Vagina (tissue), 2 donors: ENCODE measurements around the gene CNTNAP5. TPM values are rescaled to one million over a fixed set of nuclear protein-coding genes. Genes with fewer than 3 reads are reported as not detected.

Source experiments
- DNase-seq, 2 donors: peaks; one replicate each; pipeline ENCODE4 v3.0.0-alpha.2; 2017; ENCODE audit errors: extremely low spot score in 2 of 2
- H3K27ac ChIP-seq: fragments of 200-600 bp; sonication (generic); one replicate; pipeline ENCODE4 v1.5.1; 2019
- H3K27me3 ChIP-seq: fragments of 200-600 bp; sonication (generic); one replicate; pipeline ENCODE4 v1.5.1; 2019
- H3K36me3 ChIP-seq, 2 donors: fragments of 200-600 bp; sonication (generic); one replicate each; pipeline ENCODE4 v1.5.1; 2017 to 2019
- H3K4me1 ChIP-seq: fragments of 200-600 bp; sonication (generic); one replicate; pipeline ENCODE4 v1.5.1; 2019
- H3K4me3 ChIP-seq, 2 donors: fragments of 200-600 bp; sonication (generic); 1 replicate in 1 of 2; 2 replicates in 1 of 2; pipeline ENCODE4 v1.5.1; 2016 to 2019
- H3K9me3 ChIP-seq: fragments of 200-600 bp; sonication (generic); one replicate; pipeline ENCODE4 v1.5.1; 2019
- CTCF ChIP-seq, 3 experiments: fragments of 450-650 bp in 2 of 3; fragments of 200-600 bp in 1 of 3; sonication (generic) in 1 of 3; IDR thresholded peaks; one replicate each; pipeline ENCODE4 v1.5.1; 2017 to 2019; ENCODE audit warnings: antibody characterized with exemption in 3 of 3, mild to moderate bottlenecking in 2 of 3, moderate library complexity in 2 of 3
- POLR2A ChIP-seq, 2 donors: fragments of 450-650 bp; IDR thresholded peaks; one replicate each; pipeline ENCODE4 v1.6.1; 2017; ENCODE audit warnings: antibody characterized with exemption in 2 of 2, mild to moderate bottlenecking in 2 of 2, moderate library complexity in 2 of 2
- POLR2AphosphoS5 ChIP-seq, 2 donors: sonication (generic); formaldehyde crosslinking; IDR thresholded peaks; one replicate each; pipeline ENCODE4 v1.9.0; 2017; ENCODE audit warnings: antibody characterized with exemption in 2 of 2, mild to moderate bottlenecking in 2 of 2, low read depth in 1 of 2; ENCODE audit not compliant: insufficient read depth in 1 of 2
- intact Hi-C: fragments of 100-400 bp; cut with DNase I; formaldehyde crosslinking; loops from one replicate; pipeline ENCODE4 v1.15.1; 2023
- total RNA-seq: library from RNA; depleted of rRNA; stranded (reverse); fragments of >200 nt; gene quantifications from one replicate; pipeline ENCODE4 v1.2.3, GENCODE V29; 2016

CNTNAP5 gene
- total RNA-seq, 1 donor from 2014 or later = not detected

- Histone ChIP-seq H3K4me1 (no peaks in the 10 kb centered on the region), H3K27me3 (no peaks in the 10 kb centered on the region), H3K27ac (no peak overlapping the region), H3K9me3 (no peaks in the 10 kb centered on the region), H3K36me3 (no peaks in the 10 kb centered on the region), H3K4me3 (no peak overlapping the region)
- DNase-seq = no peak
- intact Hi-C loops = no loop called here
- TF ChIP-seq POLR2AphosphoS5 (IDR thresholded peaks at IDR 0.05; ENCODE audit: insufficient read depth in 1 of 2, low read depth in 1 of 2) (no peak), POLR2A (IDR thresholded peaks at IDR 0.05) (no peak), CTCF (IDR thresholded peaks at IDR 0.05) (no peak)
These were observed 7.7 kb downstream of the CNTNAP5 start for GRCh38 chr2:124032799-124033198.

GRCh38 chr2:124034265-124034664 is 9.2 kb downstream of the CNTNAP5 start:
- Histone ChIP-seq H3K27me3 (no peaks in the 10 kb centered on the region), H3K36me3 (no peaks in the 10 kb centered on the region), H3K4me3 (no peak overlapping the region), H3K9me3 (no peaks in the 10 kb centered on the region), H3K4me1 (no peaks in the 10 kb centered on the region), H3K27ac (no peak overlapping the region)
- intact Hi-C loops = no loop called here
- TF ChIP-seq POLR2AphosphoS5 (IDR thresholded peaks at IDR 0.05; ENCODE audit: insufficient read depth in 1 of 2, low read depth in 1 of 2) (no peak), CTCF (IDR thresholded peaks at IDR 0.05) (no peak), POLR2A (IDR thresholded peaks at IDR 0.05) (no peak)
- DNase-seq = no peak

GRCh38 chr2:124035001-124035400 is 9.9 kb downstream of the CNTNAP5 start:
- no peaks in the 10 kb centered on the region for H3K9me3 ChIP-seq
- H3K36me3 ChIP-seq = no peaks in the 10 kb centered on the region
- no peaks in the 10 kb centered on the region for H3K27me3 ChIP-seq
- DNase-seq = no peak
- no peaks in the 10 kb centered on the region for H3K4me1 ChIP-seq
- H3K4me3 ChIP-seq = no peak overlapping the region
- intact Hi-C loops = no loop called here
- no peak overlapping the region for H3K27ac ChIP-seq
- no peak for TF ChIP-seq CTCF (IDR thresholded peaks at IDR 0.05)
- TF ChIP-seq POLR2A (IDR thresholded peaks at IDR 0.05) = no peak
- no peak for TF ChIP-seq POLR2AphosphoS5 (IDR thresholded peaks at IDR 0.05; ENCODE audit: insufficient read depth in 1 of 2, low read depth in 1 of 2)

GRCh38 chr2:124039032-124039431 is 13.9 kb downstream of the CNTNAP5 start:
- Histone ChIP-seq H3K4me1 (no peaks in the 10 kb centered on the region), H3K27ac (no peak overlapping the region), H3K36me3 (no peaks in the 10 kb centered on the region), H3K9me3 (no peaks in the 10 kb centered on the region), H3K27me3 (no peaks in the 10 kb centered on the region), H3K4me3 (no peak overlapping the region)
- TF ChIP-seq CTCF (IDR thresholded peaks at IDR 0.05) (no peak), POLR2AphosphoS5 (IDR thresholded peaks at IDR 0.05; ENCODE audit: insufficient read depth in 1 of 2, low read depth in 1 of 2) (no peak), POLR2A (IDR thresholded peaks at IDR 0.05) (no peak)
- no peak for DNase-seq
- intact Hi-C loops = no loop called here

GRCh38 chr2:124039762-124040291 is 14.7 kb downstream of the CNTNAP5 start:
- no peaks in the 10 kb centered on the region for H3K27me3 ChIP-seq
- H3K36me3 ChIP-seq = no peaks in the 10 kb centered on the region
- no peak overlapping the region for H3K4me3 ChIP-seq
- H3K27ac ChIP-seq = no peak overlapping the region
- H3K4me1 ChIP-seq = no peaks in the 10 kb centered on the region
- H3K9me3 ChIP-seq = no peaks in the 10 kb centered on the region
- intact Hi-C loops = no loop called here
- TF ChIP-seq POLR2A (IDR thresholded peaks at IDR 0.05) (no peak), POLR2AphosphoS5 (IDR thresholded peaks at IDR 0.05; ENCODE audit: insufficient read depth in 1 of 2, low read depth in 1 of 2) (no peak), CTCF (IDR thresholded peaks at IDR 0.05) (no peak)
- DNase-seq = no peak
